T-cell (primary cell): ENCODE data around the gene NFKBIL1. TPM values are rescaled to one million over a fixed set of nuclear protein-coding genes. Genes with fewer than 3 reads are reported as not detected.

Source experiments
- ATAC-seq, 4 experiments: fragments of 200-7000 bp in 3 of 4; fragments of 150-1000 bp in 1 of 4; cut with Tn5 transposase; replicated peaks in 1 of 4; 1 replicate in 3 of 4; 2 replicates in 1 of 4; pipeline ENCODE4 v1.10.0; 2021; ENCODE audit warnings: moderate library complexity in 3 of 4, mild to moderate bottlenecking in 2 of 4, moderate number of reproducible peaks in 1 of 4
- CTCF ChIA-PET, 2 donors: fragments of 300-600 bp; sonication (Branson Sonifier 250); formaldehyde crosslinking; loops; one replicate each; lab custom pipeline; 2022; ENCODE audit warnings: antibody characterized with exemption in 2 of 2; lab: Charles Lee
- POLR2A ChIA-PET, 2 donors: fragments of 300-600 bp; sonication (Branson Sonifier 250); formaldehyde crosslinking; loops; one replicate each; lab custom pipeline; 2022; ENCODE audit warnings: antibody characterized with exemption in 2 of 2; lab: Charles Lee
- DNase-seq, 35 experiments: peaks; one replicate each; pipeline versions ENCODE4 v3.0.0 to v3.0.0-alpha.2; 2013 to 2023
- H3K27ac ChIP-seq: one replicate; pipeline ENCODE4 v1.5.1; 2013; ENCODE audit warnings: low read length
- H3K27me3 ChIP-seq, 2 experiments: replicated peaks in 1 of 2; 1 replicate in 1 of 2; 2 replicates in 1 of 2; pipeline versions ENCODE4 v1.6.1 to v1.7.0; 2013; ENCODE audit warnings: low read length in 1 of 2, mixed read lengths in 1 of 2; ENCODE audit not compliant: control insufficient read depth in 2 of 2, insufficient read depth in 2 of 2; ENCODE audit errors: extremely low read depth in 1 of 2
- H3K36me3 ChIP-seq, 2 donors: 1 replicate in 1 of 2; 2 replicates in 1 of 2; pipeline versions ENCODE4 v1.6.1 to v1.7.0; 2013; ENCODE audit warnings: low read length in 1 of 2; ENCODE audit not compliant: control insufficient read depth in 2 of 2, insufficient read depth in 1 of 2; ENCODE audit errors: extremely low read depth in 1 of 2
- H3K4me1 ChIP-seq, 2 experiments: 1 replicate in 1 of 2; 2 replicates in 1 of 2; pipeline versions ENCODE4 v1.6.1 to v1.7.0; 2013; ENCODE audit warnings: low read length in 2 of 2, mixed read lengths in 1 of 2; ENCODE audit not compliant: insufficient read depth in 2 of 2, control insufficient read depth in 1 of 2; ENCODE audit errors: extremely low read depth in 1 of 2
- H3K4me3 ChIP-seq, 2 donors: 1 replicate in 1 of 2; 2 replicates in 1 of 2; pipeline versions ENCODE4 v1.5.1 to v1.7.0; 2013; ENCODE audit warnings: mild to moderate bottlenecking in 2 of 2, low read length in 1 of 2, moderate library complexity in 1 of 2; ENCODE audit not compliant: control insufficient read depth in 1 of 2; ENCODE audit errors: extremely low read depth in 1 of 2
- H3K9me3 ChIP-seq: 2 replicates; pipeline ENCODE4 v1.7.0; 2013
- H3K27ac Mint-ChIP-seq, 2 donors: one replicate each; pipeline ENCODE4 v1.8.0; 2020 to 2021; ENCODE audit warnings: mild to moderate bottlenecking in 2 of 2, mixed read lengths in 2 of 2
- H3K27me3 Mint-ChIP-seq, 2 donors: one replicate each; pipeline ENCODE4 v1.8.0; 2021 to 2022; ENCODE audit warnings: mixed read lengths in 2 of 2
- H3K36me3 Mint-ChIP-seq: one replicate; pipeline ENCODE4 v1.8.0; 2021; ENCODE audit warnings: mixed read lengths
- H3K4me1 Mint-ChIP-seq, 3 donors: one replicate each; pipeline ENCODE4 v1.8.0; 2020 to 2022; ENCODE audit warnings: mixed read lengths in 3 of 3, mild to moderate bottlenecking in 1 of 3
- H3K4me3 Mint-ChIP-seq, 3 donors: one replicate each; pipeline ENCODE4 v1.8.0; 2020 to 2022; ENCODE audit warnings: mild to moderate bottlenecking in 3 of 3, mixed read lengths in 3 of 3, moderate library complexity in 3 of 3
- H3K9me3 Mint-ChIP-seq, 3 donors: one replicate each; pipeline ENCODE4 v1.8.0; 2020 to 2022; ENCODE audit warnings: mixed read lengths in 3 of 3
- WGBS: methylation state at CpG from one replicate; pipeline ENCODE4 v1.1.5; 2013; ENCODE audit warnings: missing lambda C conversion rate; ENCODE audit not compliant: insufficient coverage; 5-methylcytosine and 5-hydroxymethylcytosine counted together
- total RNA-seq, 35 experiments: library from RNA in 6 of 35; stranded (reverse) in 6 of 35; fragments of 120-200 nt in 1 of 35; gene quantifications; one replicate each; pipeline versions ENCODE4 v1.2.1 to v1.2.4 and lab custom pipeline; 2013 to 2026

Gene NFKBIL1
- total RNA-seq, 5 donors from 2014 or later (not counting 1 experiment from before 2014, with no cell fraction given) = 6.9 to 17.1 (median 11.6) TPM

- ATAC-seq = peak in 3 of 4 experiments; percentile 16 to 23 (median 19)
Observed at GRCh38 chr6:31529329-31530150, 17.9 kb upstream of the NFKBIL1 start.

GRCh38 chr6:31530659-31531058 is 16.7 kb upstream of the NFKBIL1 start:
- POLR2A ChIA-PET = no interaction called here
- H3K9me3 Mint-ChIP-seq = no peaks in the 10 kb centered on the region
- Histone ChIP-seq H3K27me3 (no peaks in the 10 kb centered on the region), H3K4me1 (peaks cover 0 to 4% of the 10 kb centered on the region in 2 experiments), H3K36me3 (peaks cover 12 to 60% of the 10 kb centered on the region in 2 donors), H3K4me3 (no peak overlapping the region), H3K27ac (no peak overlapping the region), H3K9me3 (no peaks in the 10 kb centered on the region)
- no peak overlapping the region for H3K4me3 Mint-ChIP-seq
- ATAC-seq = no peak
- H3K36me3 Mint-ChIP-seq = peaks cover 46% of the 10 kb centered on the region
- WGBS = 90% methylated on average over 5 of the region's 6 CpGs
- peaks cover 10 to 19% (median 11%) of the 10 kb centered on the region in 3 donors for H3K4me1 Mint-ChIP-seq
- H3K27me3 Mint-ChIP-seq = no peaks in the 10 kb centered on the region
- H3K27ac Mint-ChIP-seq = no peak overlapping the region
- CTCF ChIA-PET = no interaction called here
- no peak for DNase-seq

More at GRCh38 chr6:31529329-31530150, 17.9 kb upstream of the NFKBIL1 start:
- DNase-seq = no peak
- POLR2A ChIA-PET = no interaction called here
- Mint-ChIP-seq H3K9me3 (no peaks in the 10 kb centered on the region), H3K27me3 (no peaks in the 10 kb centered on the region), H3K27ac (no peak overlapping the region), H3K4me1 (peaks cover 7 to 13% (median 10%) of the 10 kb centered on the region in 3 donors), H3K36me3 (peaks cover 35% of the 10 kb centered on the region), H3K4me3 (no peak overlapping the region)
- WGBS = 68% methylated on average over 9 of the region's 12 CpGs
- Histone ChIP-seq H3K9me3 (no peaks in the 10 kb centered on the region), H3K4me1 (peaks cover 0 to 3% of the 10 kb centered on the region in 2 experiments), H3K4me3 (no peak overlapping the region), H3K27me3 (no peaks in the 10 kb centered on the region), H3K27ac (no peak overlapping the region), H3K36me3 (peaks cover 12 to 49% of the 10 kb centered on the region in 2 donors)
- CTCF ChIA-PET = no interaction called here

- ATAC-seq (no peak), DNase-seq (no peak)
- Mint-ChIP-seq H3K4me1 (peaks cover 13 to 21% (median 16%) of the 10 kb centered on the region in 3 donors), H3K36me3 (peaks cover 51% of the 10 kb centered on the region), H3K4me3 (no peak overlapping the region), H3K27me3 (no peaks in the 10 kb centered on the region), H3K9me3 (no peaks in the 10 kb centered on the region), H3K27ac (no peak overlapping the region)
- Histone ChIP-seq H3K27me3 (no peaks in the 10 kb centered on the region), H3K9me3 (no peaks in the 10 kb centered on the region), H3K4me1 (peaks cover 0 to 4% of the 10 kb centered on the region in 2 experiments), H3K27ac (no peak overlapping the region), H3K4me3 (no peak overlapping the region), H3K36me3 (peaks cover 12 to 65% of the 10 kb centered on the region in 2 donors)
- ChIA-PET POLR2A (interaction anchor here in 1 of 2 donors (0.9 kb wide), 1 partner anchor 10 kb away, joined by 3 read pairs; the partner anchor contains the start of gene DDX39B), CTCF (interaction anchor here in 1 of 2 donors (0.8 kb wide), 1 partner anchor 67 kb away, joined by 3 read pairs; no protein-coding TSS in a partner anchor)
- WGBS = no CpG with 5 or more reads among the region's 7 CpGs
Observed at GRCh38 chr6:31531162-31531561, 16.2 kb upstream of the NFKBIL1 start.

GRCh38 chr6:31531771-31532643 is 15.4 kb upstream of the NFKBIL1 start:
- Histone ChIP-seq H3K4me3 (no peak overlapping the region), H3K27ac (no peak overlapping the region), H3K9me3 (no peaks in the 10 kb centered on the region), H3K27me3 (no peaks in the 10 kb centered on the region), H3K4me1 (peaks cover 0 to 7% of the 10 kb centered on the region in 2 experiments), H3K36me3 (peaks cover 14 to 73% of the 10 kb centered on the region in 2 donors)
- Mint-ChIP-seq H3K27me3 (no peaks in the 10 kb centered on the region), H3K4me1 (peaks cover 14 to 26% (median 22%) of the 10 kb centered on the region in 3 donors), H3K4me3 (no peak overlapping the region), H3K27ac (no peak overlapping the region), H3K36me3 (peaks cover 57% of the 10 kb centered on the region), H3K9me3 (no peaks in the 10 kb centered on the region)
- 91% methylated on average over 4 of the region's 9 CpGs for WGBS
- ChIA-PET POLR2A (interaction anchor here in 1 of 2 donors (0.5 to 0.9 kb wide), 2 partner anchors 9 to 127 kb away, joined by 3 to 6 read pairs; partner anchors contain the start of gene DDX39B), CTCF (interaction anchor here in 1 of 2 donors (0.8 kb wide), 1 partner anchor 67 kb away, joined by 3 read pairs; no protein-coding TSS in a partner anchor)
- ATAC-seq (no peak), DNase-seq (no peak)

- no peaks in the 10 kb centered on the region for H3K27me3 Mint-ChIP-seq
- peaks cover 0 to 7% of the 10 kb centered on the region in 2 experiments for H3K4me1 ChIP-seq
- ATAC-seq (no peak), DNase-seq (no peak)
- peaks cover 14 to 82% of the 10 kb centered on the region in 2 donors for H3K36me3 ChIP-seq
- peaks cover 19 to 31% (median 26%) of the 10 kb centered on the region in 3 donors for H3K4me1 Mint-ChIP-seq
- CTCF ChIA-PET = no interaction called here
- H3K27ac ChIP-seq = no peak overlapping the region
- no peaks in the 10 kb centered on the region for H3K27me3 ChIP-seq
- no peak overlapping the region for H3K4me3 ChIP-seq
- WGBS = 90% methylated on average over 1 of the region's 9 CpGs
- no peaks in the 10 kb centered on the region for H3K9me3 Mint-ChIP-seq
- H3K27ac Mint-ChIP-seq = peak overlapping the region; percentile 15 to 25
- POLR2A ChIA-PET = interaction anchor here in 1 of 2 donors (0.5 kb wide), 1 partner anchor 126 kb away, joined by 6 read pairs; no protein-coding TSS in a partner anchor
- H3K4me3 Mint-ChIP-seq = no peak overlapping the region
- H3K36me3 Mint-ChIP-seq = peaks cover 61% of the 10 kb centered on the region
- H3K9me3 ChIP-seq = no peaks in the 10 kb centered on the region
Observed at GRCh38 chr6:31532644-31533454, 14.6 kb upstream of the NFKBIL1 start.
